SU-DHL-6 (cell line): ENCODE data around the gene CBL.

ENCODE experiments used
- H2AFZ ChIP-seq: fragments of 200-600 bp; sonication (generic); 2 replicates; pipeline ENCODE4 v1.6.1; 2014; ENCODE audit warnings: low read depth, mild to moderate bottlenecking, moderate library complexity, mixed read lengths, antibody characterized with exemption, low read length; ENCODE audit not compliant: severe bottlenecking
- H3F3A ChIP-seq: fragments of 200-600 bp; shearing (Covaris generic); 2 replicates; pipeline ENCODE4 v1.6.0; 2016; ENCODE audit warnings: antibody characterized with exemption, mild to moderate bottlenecking; ENCODE audit not compliant: insufficient read depth
- H3K27ac ChIP-seq: fragments of 200-600 bp; sonication (generic); 2 replicates; pipeline ENCODE4 v1.5.1; 2016; ENCODE audit warnings: low read depth, mild to moderate bottlenecking, low read length, moderate library complexity, mixed read lengths
- H3K27me3 ChIP-seq: fragments of 200-600 bp; sonication (generic), shearing (Covaris generic); 2 replicates; pipeline ENCODE4 v1.6.0; 2014; ENCODE audit warnings: mild to moderate bottlenecking, low read length
- H3K36me3 ChIP-seq: fragments of 200-600 bp; sonication (generic); 2 replicates; pipeline ENCODE4 v1.6.1; 2014; ENCODE audit warnings: mild to moderate bottlenecking, low read length, mixed read lengths
- H3K4me2 ChIP-seq: fragments of 300-600, 200-600 bp; shearing (Covaris generic), sonication (generic); 2 replicates; pipeline ENCODE4 v1.6.0; 2014; ENCODE audit warnings: low read length, low read depth, mild to moderate bottlenecking; ENCODE audit not compliant: poor library complexity, severe bottlenecking
- H3K4me3 ChIP-seq: fragments of 200-600 bp; sonication (generic); 2 replicates; pipeline ENCODE4 v1.5.1; 2014; ENCODE audit warnings: antibody characterized with exemption, low read length, mild to moderate bottlenecking, mixed read lengths; ENCODE audit not compliant: insufficient read depth, poor library complexity, severe bottlenecking
- H3K79me2 ChIP-seq: fragments of 200-600 bp; sonication (generic); 2 replicates; pipeline ENCODE4 v1.6.1; 2014; ENCODE audit warnings: mild to moderate bottlenecking, low read length, moderate library complexity; ENCODE audit not compliant: insufficient read depth
- H3K9ac ChIP-seq: fragments of 200-600 bp; sonication (generic); 2 replicates; pipeline ENCODE4 v1.7.0; 2014; ENCODE audit warnings: mild to moderate bottlenecking, low read length
- H3K9me2 ChIP-seq: fragments of 200-600 bp; sonication (generic); replicated peaks from 2 replicates; pipeline ENCODE4 v1.6.1; 2014; ENCODE audit warnings: low read length; ENCODE audit not compliant: insufficient read depth
- H3K9me3 ChIP-seq: fragments of 200-600 bp; sonication (generic); 2 replicates; pipeline ENCODE4 v1.6.1; 2014; ENCODE audit warnings: low read length, mixed read lengths; ENCODE audit not compliant: insufficient read depth
- H4K20me1 ChIP-seq: fragments of 200-600 bp; sonication (generic); 2 replicates; pipeline ENCODE4 v1.6.1; 2014; ENCODE audit warnings: low read depth, mild to moderate bottlenecking, antibody characterized with exemption, low read length, moderate library complexity, mixed read lengths
- CTCF ChIP-seq: fragments of 200-600 bp; sonication (generic); IDR thresholded peaks from one replicate; pipeline ENCODE4 v1.5.1; 2017; ENCODE audit warnings: antibody characterized with exemption, mild to moderate bottlenecking, low read length, moderate library complexity; ENCODE audit not compliant: insufficient read depth, poor library complexity, severe bottlenecking
- EZH2phosphoT487 ChIP-seq: fragments of 200-600 bp; sonication (generic), shearing (Covaris generic); conservative IDR thresholded peaks from 2 replicates; pipeline ENCODE4 v1.6.1; 2018; ENCODE audit warnings: mild to moderate bottlenecking, antibody characterized with exemption, low read length, moderate library complexity, mixed read lengths

The CBL gene

GRCh38 chr11:119350302-119350701 lies 144.2 kb downstream of the CBL start:
- no peak overlapping the region for H3K4me2 ChIP-seq
- H3K4me3 ChIP-seq: no peak overlapping the region
- no peaks in the 10 kb centered on the region for H3K9me3 ChIP-seq
- no peak overlapping the region for H2AFZ ChIP-seq
- H3K27me3 ChIP-seq: no peaks in the 10 kb centered on the region
- no peaks in the 10 kb centered on the region for H3K79me2 ChIP-seq
- no peaks in the 10 kb centered on the region for H3F3A ChIP-seq
- H3K9ac ChIP-seq: no peak overlapping the region
- no peaks in the 10 kb centered on the region for H3K36me3 ChIP-seq
- H4K20me1 ChIP-seq: no peaks in the 10 kb centered on the region
- no peaks in the 10 kb centered on the region for H3K9me2 ChIP-seq
- H3K27ac ChIP-seq: no peak overlapping the region
- TF ChIP-seq EZH2phosphoT487: no peak
- no peak for TF ChIP-seq CTCF

GRCh38 chr11:119351232-119351631 lies 145.1 kb downstream of the CBL start:
- Histone ChIP-seq H3K27me3 (no peaks in the 10 kb centered on the region), H3F3A (no peaks in the 10 kb centered on the region), H3K79me2 (no peaks in the 10 kb centered on the region), H3K4me2 (no peak overlapping the region), H3K36me3 (no peaks in the 10 kb centered on the region), H3K9me3 (no peaks in the 10 kb centered on the region), H3K27ac (no peak overlapping the region), H4K20me1 (no peaks in the 10 kb centered on the region), H3K9ac (no peak overlapping the region), H3K4me3 (no peak overlapping the region), H3K9me2 (no peaks in the 10 kb centered on the region), H2AFZ (no peak overlapping the region)
- TF ChIP-seq EZH2phosphoT487: no peak

GRCh38 chr11:119352857-119353260 lies 146.7 kb downstream of the CBL start:
- no peaks in the 10 kb centered on the region for H3K9me2 ChIP-seq
- no peak overlapping the region for H3K4me2 ChIP-seq
- no peaks in the 10 kb centered on the region for H3K27me3 ChIP-seq
- H3K27ac ChIP-seq: no peak overlapping the region
- no peaks in the 10 kb centered on the region for H3K36me3 ChIP-seq
- no peak overlapping the region for H2AFZ ChIP-seq
- H3K9me3 ChIP-seq: no peaks in the 10 kb centered on the region
- H4K20me1 ChIP-seq: no peaks in the 10 kb centered on the region
- TF ChIP-seq EZH2phosphoT487: no peak
- no peak for TF ChIP-seq CTCF
- H3K9ac ChIP-seq: no peak overlapping the region
- no peak overlapping the region for H3K4me3 ChIP-seq
- H3F3A ChIP-seq: no peaks in the 10 kb centered on the region
- no peaks in the 10 kb centered on the region for H3K79me2 ChIP-seq

GRCh38 chr11:119355091-119355843 lies 149.1 kb downstream of the CBL start:
- Histone ChIP-seq H3K4me2 (no peak overlapping the region), H3K27ac (no peak overlapping the region), H3K36me3 (no peaks in the 10 kb centered on the region), H3K9ac (no peak overlapping the region), H2AFZ (no peak overlapping the region), H3K4me3 (no peak overlapping the region), H4K20me1 (no peaks in the 10 kb centered on the region), H3F3A (no peaks in the 10 kb centered on the region), H3K9me2 (no peaks in the 10 kb centered on the region), H3K9me3 (no peaks in the 10 kb centered on the region), H3K27me3 (no peaks in the 10 kb centered on the region), H3K79me2 (no peaks in the 10 kb centered on the region)
- no peak for TF ChIP-seq EZH2phosphoT487
- TF ChIP-seq CTCF: no peak
